NCI-H1694 treated with DMSO at 0.1 percent for 48 hours (cell line): Measurements from ENCODE around the gene VTN.

Experiments
- DNase-seq: peaks from one replicate; lab custom pipeline; 2025; lab: John Stamatoyannopoulos, UW

Gene VTN

DNA sequence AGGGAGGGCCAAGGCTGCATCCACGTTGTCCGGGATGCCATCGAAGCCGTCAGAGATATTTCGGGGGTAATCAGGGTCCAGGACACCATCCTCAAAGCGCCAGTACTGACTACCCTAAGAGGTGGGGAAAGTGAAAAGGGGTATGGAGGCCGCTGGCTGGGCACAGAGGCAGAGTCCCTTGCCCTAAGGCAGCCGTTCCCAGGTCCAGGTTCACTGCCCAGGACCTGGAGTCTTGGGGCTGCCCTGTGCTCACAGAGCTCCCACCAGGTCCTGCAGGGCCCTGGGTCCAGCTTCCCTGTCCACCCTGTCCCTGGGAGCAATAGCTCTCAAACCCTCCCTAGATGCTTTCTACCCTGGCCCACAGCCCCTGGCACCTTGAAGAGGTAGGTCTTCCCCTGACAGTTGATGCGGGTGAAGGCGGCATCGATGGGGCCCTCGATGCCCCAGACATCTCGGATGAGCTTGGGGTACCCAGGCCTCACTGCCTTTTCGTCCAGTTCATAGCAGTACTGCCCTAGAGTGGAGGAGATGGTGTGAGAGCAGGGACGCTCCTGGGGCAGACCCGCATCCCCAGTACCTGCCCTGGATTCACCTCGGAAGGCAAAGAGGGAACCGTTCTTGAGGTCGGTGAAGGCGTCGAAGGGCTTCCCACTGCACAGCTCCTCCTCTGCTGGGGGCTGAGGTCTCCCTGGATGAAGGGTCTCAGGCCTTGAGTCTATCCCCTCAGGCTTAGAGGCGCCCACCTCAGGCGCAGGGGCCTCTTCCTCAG lies 1.0 kb downstream of the VTN start:
- DNase-seq = no peak

DNA sequence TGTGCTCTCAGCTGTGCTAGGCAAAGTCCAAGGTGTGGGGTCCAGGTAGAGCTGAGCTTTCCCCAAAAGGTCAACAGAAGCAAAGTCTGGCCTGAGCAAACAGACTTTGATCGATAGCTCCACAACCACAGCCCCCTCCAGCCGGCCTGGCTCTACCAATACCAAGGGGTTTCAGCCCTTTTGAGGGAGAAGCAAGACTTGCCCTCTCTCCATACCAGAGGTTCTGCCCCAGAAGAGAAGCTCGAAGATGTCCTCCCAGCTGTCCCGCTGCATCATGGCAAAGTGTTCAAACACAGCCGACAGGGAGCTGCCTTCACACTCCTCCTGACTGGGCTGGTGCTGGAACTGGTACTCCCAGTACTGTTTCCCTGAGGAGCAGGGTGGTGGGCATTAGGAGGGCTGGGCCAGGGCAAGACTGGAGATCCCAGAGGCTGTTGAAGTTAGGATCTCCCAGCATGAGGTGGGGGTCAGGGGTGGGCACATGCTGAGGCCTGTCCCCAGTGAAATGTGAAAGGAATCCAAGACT lies 1.7 kb downstream of the VTN start:
- DNase-seq = no peak

DNA sequence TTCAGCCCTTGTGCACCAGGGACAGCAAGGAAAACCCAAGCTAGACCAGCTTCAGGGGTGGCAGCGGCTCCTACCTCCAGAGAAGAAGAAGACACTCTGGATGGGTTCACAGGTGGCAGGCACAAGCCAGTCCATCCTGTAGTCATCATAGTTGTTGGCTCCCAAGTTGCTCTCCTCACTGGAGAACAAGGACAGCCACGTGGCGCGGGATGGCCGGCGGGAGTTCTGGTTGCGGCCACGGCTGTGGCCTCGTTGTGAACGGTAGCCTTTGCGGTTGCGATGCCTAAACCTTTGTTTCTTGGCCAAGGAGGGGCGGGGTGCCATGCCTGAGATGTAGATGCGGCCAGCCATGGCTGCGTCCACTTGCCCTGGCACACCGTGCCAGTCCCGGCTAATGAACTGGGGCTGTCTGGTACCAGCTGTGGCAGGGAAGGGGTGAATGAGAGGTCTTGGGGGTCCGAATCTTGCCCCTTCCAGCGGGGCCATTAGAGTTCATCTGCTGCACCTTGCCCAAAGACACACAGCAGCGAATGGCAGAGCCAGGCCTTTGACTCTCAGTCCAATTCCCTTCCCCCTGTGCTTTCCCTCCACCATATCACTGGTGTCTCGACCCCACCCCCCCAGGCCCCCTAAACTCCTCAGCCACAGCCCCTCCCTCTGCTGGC lies 2.3 kb downstream of the VTN start:
- DNase-seq = no peak

DNA sequence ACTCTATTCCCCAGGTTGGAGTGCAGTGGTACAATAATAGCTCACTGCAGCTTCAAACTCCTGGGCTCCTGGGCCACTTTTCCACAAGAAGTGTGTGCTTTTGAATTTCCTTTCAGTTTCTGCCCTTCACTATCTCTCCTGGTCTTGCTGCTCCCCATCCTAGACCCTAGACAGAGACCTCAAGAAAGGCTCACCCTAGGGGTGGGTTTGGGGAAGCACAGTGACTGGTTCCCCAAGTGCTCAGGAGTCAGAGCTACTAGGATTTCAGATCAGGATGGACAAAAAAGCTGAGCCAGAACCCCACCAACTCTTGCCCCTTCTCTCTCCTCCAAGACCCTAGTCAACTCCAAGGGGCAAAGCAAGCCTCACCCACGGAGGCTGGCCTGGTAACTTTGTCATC lies 3.5 kb downstream of the VTN start:
- DNase-seq = no peak

DNA sequence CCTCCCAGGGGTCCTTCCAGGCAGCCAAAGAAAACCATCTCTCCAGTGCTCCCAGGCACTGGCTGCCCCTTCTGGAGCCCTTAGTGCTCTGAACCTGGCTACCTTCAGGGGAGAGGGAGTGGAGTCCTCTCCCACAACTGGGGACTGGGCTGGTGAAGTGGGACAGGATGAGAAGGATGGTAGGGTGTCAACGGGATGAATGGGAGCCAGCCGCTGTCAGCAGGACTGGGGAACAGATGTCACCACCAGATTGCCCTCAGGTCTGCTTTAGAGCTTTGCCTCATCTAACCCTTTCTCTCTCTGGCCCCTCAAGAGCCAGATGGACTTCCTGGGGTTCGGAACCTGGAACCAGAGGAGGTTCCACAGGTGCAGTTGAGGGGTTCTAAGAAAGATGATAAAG lies 4.6 kb downstream of the VTN start:
- peak; percentile 20 for DNase-seq

DNA sequence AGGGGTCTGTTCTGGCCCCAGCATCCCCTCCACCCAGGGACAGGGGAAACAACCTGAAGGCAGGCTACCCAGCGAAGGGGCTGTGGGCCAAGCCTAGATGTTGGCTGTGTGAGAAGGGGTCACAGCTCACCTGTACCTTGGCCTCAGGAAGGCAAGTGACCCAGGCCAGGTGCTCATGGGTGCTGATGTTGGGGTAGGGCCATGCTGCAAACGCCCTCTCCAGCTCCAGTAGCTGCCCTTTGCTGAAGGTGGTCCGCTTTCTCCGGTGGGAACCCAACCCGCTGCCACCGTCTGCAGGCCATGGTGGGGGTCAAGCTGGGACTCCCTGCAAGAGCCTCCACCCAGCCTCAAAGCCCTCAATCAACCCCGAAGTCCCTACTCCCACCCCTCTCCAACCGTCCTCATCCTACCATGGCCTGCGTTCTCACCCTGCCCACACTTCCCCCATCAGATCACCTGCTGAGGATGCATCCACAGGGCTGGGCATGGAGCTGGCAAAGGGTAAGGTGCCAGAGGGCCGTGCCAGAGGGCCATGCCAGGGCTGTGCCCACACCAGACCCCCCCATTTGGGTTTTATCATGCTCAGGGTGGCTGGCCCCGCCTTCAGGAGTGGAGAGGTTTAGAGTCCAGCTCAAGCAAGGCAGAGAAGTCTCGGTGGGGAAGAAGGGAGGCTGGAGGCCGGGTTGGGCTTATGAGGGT lies 5.3 kb downstream of the VTN start, which contains the start of gene SEBOX:
TSS of gene SEBOX (minus strand) at position 535 of the 699 bp plus-strand sequence. CDS start at position 487, 48 bp downstream.
- no peak for DNase-seq

DNA sequence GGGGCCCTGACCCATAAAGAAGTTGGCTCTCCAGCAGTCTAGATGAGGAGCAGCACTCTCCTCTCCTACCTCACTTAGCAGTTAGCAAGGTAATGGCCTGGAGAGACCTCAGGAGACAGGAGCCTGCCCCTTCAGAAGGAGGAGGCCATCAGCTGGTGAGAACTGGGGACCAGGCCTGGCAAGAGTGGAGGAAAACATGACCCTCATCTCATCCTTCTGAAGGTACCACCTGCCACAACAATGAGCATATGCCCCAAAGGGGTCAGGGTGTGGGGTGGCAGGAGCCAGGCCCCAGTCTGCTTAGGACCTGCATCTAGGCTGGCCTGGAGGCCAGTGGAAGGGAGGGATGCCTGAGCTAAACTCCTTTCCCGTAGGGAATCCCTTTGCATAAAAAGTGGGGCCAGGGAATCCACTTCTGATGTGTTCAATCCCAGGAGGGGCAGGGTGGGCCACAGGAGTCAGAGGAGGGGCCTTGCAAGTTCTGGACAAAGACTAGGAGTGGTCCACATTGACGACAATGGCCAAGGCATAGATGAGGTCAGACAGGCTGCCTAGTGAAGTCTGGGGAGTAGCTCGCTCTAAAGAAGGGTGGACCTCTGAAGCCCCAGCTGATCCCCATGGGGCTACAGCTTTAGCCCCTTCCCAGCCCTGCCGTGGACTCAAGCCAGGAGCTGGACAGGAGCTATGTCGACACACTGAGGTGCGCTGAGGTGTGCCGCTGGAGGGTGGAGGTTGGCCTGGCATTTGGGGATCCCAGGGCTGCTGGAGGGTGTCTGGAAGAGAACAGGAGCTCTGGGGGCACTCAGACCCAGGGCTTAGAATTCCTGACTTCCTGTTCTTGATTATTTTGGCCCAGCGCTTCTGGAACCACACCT lies 6.1 kb downstream of the VTN start:
- DNase-seq = no peak

DNA sequence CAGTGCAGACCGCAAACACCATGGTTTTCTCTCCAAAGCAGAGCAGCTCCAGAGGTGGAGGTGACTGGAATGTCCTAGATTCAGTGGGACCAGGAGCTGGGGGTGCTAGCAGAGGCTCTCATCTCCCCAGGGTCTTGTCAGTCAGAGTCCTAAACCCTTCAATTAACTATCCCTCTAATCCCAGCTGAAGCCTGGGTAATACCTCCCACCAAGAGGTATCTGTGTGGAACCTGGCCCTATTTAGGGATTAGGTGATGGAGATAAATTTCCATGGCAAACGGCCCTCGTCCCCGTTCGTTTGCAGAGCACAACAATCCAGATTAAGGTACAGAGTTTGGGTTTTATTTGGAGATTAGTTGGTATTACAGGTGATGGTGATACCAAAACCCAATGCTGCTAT lies 6.9 kb downstream of the VTN start:
- no peak for DNase-seq

DNA sequence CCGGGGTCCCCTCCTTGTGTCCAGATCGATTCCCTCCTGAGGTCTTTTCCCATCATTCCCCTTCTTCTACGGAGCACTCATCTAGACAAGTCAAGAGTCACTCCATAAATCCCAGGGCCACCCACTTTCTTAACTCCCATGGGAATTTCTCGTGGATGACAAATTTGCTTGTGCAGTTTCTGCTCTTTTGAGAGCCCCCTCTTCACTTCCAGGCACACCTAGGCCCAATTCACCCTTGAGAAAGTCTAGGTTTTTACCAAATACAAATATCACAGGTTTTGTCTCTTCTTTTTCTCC lies 12.3 kb downstream of the VTN start:
- no peak for DNase-seq

DNA sequence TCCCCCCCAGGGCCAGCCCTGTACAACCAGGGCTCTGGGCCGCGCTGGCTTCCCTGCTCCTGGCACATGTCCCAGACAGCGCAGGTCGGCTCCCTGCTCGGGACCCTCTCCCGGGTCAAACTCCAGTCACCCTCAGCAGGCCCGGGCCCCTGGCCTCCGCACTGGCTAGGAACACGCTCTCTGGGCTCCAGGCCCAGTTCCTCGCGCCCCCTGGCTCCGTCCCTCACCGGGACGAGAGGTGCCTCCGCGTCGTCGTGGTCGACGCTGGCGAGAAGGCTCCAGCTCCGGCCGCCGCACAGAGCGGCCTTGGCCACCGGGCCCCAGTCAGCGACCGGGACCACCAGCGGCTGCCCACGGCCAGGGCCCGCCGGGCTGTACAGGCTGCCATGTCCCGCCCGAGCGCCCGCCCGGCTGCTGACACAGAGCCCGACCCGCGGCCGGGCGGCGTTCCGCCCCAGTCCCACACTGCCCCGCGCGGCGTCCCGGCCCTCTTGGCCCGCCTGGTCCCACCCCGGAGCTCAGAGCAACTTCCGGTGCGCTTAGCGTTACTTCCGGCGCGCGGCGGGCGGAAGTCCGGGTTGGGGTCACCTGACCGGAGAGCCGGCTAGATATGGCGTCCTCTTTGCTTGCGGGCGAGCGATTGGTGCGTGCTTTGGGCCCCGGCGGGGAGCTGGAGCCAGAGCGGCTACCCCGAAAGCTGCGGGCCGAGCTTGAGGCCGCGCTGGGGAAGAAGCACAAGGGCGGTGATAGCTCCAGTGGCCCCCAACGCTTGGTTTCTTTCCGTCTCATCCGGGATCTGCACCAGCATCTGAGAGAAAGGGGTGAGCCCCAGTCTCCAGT lies 12.8 kb downstream of the VTN start, which contains the start of gene POLDIP2:
TSS of gene POLDIP2 (minus strand) at position 467 of the 840 bp plus-strand sequence. CDS start at position 388, 79 bp downstream.
- peak; percentile 92 for DNase-seq

DNA sequence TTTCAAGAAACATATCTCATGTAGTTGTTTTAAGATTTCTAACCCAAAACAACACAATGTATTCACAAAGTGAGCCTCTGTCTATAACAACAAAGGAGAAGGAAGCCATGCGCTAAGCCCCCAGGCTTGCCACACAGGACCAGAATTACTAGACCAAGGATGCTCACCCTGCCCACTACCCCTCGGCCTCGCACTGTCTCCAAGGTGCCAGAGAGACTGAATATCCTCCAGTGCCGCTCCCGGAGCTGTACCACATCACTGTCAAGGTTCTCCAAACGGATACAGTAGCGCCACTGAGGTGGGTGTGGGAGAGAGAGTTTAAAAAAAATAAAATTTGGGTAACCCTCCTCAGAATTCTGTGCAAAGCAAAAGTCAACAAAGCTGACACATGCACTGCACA lies 19.8 kb downstream of the VTN start:
- no peak for DNase-seq

DNA sequence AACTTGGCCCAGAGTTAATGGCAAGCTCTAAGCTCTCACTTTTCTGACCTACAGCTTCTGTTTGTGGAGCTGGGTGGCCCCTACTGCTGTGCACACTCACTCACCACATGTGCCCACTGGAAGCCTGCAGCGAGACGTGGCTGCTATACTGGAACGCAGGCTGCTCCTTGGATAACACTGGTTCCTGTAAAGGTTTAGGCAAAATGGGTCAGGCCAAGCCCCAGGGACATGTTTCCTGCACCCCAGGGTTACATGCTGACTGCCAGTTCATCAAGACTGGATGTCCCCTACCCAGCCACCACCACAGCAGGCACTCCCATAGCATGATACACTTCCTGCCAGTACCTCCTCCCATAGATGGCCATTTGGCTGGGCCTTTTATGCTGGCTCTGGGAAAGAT lies 21.1 kb downstream of the VTN start:
- no peak for DNase-seq

DNA sequence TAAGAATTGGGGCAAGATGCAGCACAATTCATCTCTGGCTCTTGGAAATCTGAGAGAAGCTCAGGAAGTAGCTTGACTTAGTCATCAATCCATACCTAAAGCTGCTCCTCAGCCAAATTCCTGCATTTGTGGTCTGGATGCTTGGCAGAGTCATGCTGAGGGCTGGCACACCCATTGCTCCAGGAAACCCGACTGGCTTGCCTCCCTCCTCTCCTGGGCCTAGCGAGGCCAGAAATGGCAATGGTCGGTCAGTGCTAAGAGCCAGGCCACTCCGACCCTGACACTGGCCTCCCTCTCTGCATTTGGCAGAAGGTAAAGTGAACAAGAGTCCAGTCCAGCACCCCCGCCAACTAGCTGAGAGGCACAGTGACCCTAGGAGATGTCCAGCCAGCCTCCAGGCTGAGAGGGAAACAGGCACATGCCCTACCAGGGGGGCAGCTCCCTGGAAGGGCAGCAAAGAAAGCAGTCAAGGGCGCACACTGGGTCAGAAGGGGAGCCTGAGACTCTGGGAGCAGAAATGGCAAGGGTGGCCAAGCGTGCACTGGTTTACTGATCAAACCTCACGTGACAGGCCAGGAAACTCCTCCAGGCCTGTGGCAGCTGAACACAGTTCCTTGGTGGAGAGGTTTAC lies 22.7 kb downstream of the VTN start:
- no peak for DNase-seq

DNA sequence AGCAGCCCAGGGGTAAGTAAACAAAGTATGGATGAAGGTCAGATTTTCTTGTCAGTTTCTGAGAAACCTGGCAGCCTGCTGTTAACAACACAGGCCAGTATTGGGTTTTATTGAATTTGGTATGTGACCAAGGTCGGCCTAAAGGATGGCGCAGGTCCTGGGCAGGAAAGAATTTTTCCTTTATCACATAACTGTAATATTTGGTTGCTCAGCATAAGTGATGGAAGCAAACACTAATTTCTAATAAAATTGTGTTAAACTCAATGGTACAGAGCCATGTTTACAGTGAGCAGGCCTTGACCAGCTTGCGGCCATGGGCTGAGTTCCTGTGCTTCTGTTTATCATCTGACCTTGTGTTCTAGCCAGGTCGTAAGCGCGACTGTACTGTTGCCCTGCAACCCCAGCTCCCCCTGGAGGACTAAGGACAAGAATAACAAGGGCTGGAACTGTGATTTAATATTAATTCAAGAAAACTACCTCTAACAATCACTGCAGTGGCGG lies 23.3 kb downstream of the VTN start:
- DNase-seq = no peak

DNA sequence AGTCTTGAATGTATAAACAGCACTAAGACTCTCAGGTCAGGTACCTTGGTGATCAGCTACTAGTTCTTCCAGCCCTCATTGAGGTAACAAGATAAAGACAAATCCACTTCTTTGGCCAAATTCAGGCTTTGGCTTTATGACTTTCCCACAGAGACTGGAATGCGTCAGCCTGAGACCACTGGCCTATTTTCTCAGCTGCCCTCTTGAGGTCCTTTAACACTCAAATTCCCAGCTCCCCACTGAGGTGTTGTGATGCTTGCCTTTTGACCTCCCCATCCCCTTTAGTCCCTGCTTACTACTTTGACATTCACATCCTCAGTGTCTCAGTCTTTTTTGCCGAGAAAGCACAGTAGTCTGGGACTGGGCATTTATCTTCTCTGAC lies 23.9 kb downstream of the VTN start:
- no peak for DNase-seq

DNA sequence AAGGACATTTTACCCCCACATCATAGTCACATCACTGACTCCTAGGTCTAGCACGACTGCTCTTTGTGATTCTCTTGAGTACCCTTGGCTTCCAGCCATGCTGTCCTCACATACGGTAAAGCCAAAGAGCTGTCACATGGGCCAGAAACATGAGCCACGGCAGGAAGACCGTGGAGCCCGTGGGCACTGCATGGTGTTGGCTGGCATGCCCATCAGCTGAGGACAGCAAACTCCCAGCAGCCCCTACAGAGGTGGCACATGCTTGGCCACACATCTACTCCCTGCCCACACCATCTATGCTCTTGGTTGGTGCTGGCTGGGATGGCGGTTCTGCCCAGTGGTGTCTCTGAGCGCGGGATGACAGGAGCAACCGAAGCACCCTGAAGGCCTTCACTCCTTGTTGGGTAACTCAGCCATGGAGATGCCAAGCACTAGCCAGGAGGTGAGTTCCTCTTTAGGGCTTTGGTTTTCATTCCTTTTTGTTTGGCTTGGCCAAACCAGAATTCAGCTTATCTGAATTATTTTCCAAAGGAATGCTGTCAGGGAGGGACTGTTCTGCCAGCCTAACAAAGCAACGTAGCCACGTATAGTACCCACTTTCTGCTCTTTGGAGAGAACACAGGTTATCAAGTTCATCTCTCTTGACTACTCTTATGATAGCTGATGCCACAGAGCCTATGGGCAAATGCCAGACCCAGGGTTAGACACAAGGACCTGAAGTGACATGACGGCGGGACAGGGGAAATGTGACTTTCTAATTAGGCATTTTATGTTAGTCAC lies 24.5 kb downstream of the VTN start:
- DNase-seq = no peak

DNA sequence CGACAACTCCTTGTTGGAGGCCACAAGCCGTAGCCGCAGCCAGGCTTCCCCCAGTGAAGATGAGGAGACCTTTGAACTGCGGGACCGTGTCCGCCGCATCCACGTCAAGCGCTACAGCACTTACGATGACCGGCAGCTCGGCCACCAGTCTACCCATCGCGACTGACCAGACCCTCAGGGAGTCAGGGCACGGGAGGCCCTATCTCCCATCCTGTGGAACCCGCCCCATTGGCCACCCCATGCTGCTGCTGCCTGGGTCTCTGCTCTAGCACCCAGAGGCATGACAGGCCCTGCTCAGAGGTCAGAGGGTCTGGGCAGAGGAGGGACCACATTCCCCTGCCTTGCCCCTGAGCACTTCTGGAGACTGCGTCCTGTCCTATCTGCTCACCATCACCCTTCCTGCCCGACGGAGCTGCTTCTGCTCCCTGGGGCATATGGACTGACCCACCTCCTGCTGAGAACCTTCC lies 25.6 kb downstream of the VTN start:
- DNase-seq = no peak

DNA sequence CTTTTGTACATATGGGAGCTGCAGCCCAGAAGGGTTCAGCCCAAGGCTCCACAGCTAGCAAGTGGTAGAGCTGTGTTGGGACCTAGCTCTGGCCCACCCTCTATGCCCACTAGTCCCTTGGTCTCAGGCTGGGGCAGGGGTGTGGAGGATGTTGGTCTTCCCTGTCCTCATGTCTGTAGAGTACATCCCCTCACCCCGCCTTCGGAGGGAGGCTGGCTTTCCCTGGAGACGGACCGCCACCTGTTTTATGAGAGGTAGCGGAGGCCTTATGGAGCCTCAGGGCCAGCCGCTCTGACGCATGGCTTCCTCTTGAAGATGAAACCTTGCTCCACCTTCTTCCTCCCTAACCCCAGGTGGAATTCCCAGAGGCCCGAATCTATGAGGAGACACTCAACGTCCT lies 26.1 kb downstream of the VTN start:
- no peak for DNase-seq

DNA sequence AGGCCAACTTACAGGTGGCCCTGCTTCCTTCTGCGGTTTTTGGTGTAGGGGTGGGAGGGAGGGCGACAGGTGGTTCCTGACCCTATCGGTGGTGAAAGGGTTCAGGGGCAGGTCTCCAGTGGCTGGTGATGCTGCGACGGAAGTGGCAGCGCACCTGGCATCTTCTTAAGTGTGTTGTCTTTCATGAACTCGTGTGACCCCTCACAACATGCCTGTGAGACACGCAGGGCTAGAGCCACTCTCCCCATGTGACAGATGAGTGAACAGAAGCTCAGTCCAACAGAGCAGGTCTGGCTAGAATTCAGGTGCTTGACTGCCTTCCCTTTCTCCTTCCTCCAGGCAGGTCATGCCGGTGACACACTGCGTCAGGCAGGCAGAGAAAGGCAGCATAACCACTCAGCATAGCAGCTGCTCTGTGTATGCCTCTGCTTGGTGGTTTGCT lies 26.6 kb downstream of the VTN start:
- DNase-seq = no peak
